GM19372 (cell line): ENCODE measurements around the gene TNS1.

Experiments used
- ATAC-seq: cut with Tn5 transposase; IDR thresholded peaks from one replicate; pipeline ENCODE4 v1.9.1; 2021; ENCODE audit warnings: mild to moderate bottlenecking, low read depth, moderate library complexity; ENCODE audit not compliant: unreplicated experiment

The TNS1 gene

GRCh38 chr2:217919781-217920351 is 82.9 kb downstream of the TNS1 start:
- ATAC-seq = no peak

DNA sequence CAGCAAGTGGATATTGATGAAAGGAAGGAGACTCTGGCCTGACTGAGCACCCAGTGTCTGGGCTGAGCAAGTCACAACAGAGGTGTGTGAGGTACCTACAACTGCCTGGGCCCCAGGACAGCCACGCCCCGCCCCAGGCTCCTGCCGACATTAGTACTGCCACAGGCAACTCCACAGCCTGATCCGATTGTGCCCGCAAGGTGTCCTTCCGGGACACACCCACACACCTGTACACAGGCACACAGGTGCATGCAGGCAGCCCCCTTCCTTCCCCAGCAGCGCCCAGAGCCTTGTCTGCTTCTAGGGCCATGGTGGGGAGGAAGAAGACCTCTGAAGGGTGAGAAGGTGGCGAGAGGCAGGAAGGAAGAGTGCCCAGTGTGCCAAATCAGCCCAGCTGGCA is 83.6 kb downstream of the TNS1 start:
- ATAC-seq = no peak

DNA sequence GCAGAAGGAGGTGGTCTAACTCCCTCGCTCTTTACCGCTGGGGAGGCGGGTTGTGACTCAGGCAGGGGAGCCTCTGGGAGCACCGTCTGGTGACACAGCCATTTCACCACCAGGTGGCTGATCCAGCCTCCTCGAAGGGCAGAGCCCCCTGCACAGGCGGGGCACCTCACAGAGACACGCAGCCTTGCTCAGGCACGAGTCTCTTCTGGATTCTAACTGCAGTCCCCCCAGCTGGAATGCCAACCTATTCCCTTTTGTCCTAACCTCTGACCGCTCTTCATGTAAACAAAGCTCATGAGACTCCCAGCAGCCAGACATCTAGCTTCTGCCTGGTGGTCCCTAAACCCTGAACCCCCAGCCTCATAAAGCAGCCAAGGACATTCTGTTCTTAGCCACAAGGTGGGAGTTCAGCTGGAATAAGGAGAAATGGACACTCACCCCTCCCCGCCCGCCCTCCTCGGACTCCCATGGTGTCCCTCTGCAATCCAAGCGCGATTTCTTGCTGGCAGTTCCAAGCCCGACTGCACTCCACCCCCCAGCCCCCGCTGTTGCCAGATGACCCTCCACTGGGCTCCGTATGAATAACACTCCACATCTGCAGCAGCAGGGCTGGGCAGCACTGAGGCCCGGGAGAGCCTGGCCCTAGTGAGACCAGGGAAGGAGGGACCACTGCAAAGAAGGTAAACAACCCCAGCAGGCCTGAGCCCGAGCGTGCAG is 84.3 kb downstream of the TNS1 start:
- ATAC-seq = no peak

- ATAC-seq = no peak
These were observed 86.1 kb downstream of the TNS1 start for GRCh38 chr2:217916504-217917254.

DNA sequence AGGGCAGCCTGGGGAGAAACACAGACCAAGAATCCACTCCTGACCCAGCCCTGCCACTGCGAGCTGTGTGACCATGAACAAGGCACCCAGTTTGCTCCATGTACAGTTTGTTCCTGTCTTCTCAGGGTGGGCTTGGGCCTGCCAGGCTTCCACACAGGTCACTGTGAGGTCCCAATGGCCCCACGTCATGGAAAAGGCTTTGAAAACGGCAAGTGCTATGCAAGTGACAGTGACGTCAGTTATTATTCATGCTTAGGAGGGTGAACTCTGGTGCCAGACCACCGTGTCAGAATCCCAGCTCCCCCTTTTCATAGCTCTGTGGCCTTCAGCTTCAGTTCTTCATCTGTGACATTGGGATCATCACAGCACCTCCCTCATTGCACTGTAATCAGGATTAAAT is 87.1 kb downstream of the TNS1 start:
- ATAC-seq = no peak

DNA sequence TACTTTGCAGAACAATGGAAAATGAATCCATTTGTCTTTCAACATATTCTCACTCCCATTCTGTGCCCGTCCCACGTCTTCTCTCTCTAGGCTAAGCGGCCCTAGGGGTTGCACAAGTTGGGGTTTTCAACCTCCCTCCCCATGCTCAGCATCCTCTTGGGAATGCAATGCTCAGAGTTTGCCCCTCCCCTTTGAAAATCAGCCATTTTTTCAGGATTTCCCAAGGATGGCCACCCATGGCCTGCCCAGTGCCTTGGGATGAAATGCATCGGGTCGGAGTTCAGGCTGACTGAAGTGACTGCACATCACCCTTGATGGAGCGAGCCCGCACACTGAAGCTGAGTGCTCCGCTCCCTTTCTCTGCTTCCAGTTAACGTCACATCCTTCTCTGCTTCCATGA is 87.9 kb downstream of the TNS1 start:
- ATAC-seq = no peak

- no peak for ATAC-seq
These were observed 88.7 kb downstream of the TNS1 start for GRCh38 chr2:217914078-217914477.

DNA sequence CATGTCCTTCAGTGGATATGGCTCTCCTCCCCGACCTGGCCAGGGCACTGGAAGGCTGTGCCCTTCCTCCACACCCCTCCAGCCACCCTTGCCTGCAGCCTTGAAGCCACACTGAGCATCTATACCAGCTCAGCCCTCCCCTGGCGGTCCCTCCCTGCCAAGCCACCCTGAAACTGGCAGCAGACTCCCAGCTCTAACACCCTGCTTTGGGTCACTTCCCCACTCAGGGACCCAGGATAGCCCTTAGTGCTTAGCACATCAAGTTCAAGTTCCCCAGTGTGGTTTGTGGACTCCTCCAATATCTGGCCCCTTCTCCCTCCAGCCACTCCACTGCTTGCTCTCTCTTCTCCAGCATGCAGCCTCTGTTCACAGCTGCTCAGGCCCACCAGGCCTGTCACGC is 89.4 kb downstream of the TNS1 start:
- ATAC-seq = no peak

DNA sequence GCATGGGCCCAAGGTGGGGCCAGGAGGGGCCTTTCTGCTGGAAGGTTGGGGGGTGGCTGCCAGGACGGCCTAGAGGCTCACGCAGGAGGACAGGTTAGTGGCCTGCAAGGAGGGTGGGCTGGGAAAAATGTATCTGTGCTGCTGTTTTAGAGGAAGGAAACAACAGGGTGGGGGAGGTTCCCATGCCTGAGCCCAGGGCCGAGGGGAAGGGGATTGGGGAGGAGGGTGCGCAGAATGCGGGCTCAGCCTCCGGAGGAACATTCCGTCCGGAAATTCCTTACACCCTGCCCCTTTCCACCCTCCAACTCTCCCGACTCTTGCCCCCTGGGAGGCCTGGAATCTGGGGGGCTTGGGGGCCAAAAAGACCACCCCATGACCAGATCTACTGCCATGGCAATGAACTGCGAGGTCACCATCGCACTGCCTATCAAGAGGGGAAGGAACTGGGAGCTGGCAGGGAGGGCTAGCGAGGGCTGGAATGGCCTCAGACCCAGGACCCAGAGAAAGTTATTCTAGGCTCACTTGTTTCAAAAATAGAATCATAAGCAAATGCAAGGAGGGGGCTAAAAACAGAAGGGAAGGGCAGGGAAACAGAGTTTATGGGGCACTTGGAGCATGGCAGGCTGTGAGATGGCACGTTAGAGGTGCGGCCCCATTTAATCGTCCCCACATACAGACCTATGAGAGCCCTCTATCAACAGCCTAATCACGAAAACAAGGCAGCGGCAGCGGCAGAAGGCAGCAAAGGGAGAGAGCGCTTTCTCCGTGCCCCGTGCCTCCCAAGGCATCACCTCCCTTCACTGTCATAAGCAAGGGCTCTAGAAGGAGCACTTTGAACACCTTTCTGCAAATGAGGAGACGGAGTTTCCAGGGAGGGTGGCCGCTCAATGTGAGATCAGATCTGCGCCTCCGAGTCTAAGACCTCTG is 90.4 kb downstream of the TNS1 start:
- no peak for ATAC-seq

- no peak for ATAC-seq
These were observed 91.3 kb downstream of the TNS1 start for GRCh38 chr2:217911283-217912097.

DNA sequence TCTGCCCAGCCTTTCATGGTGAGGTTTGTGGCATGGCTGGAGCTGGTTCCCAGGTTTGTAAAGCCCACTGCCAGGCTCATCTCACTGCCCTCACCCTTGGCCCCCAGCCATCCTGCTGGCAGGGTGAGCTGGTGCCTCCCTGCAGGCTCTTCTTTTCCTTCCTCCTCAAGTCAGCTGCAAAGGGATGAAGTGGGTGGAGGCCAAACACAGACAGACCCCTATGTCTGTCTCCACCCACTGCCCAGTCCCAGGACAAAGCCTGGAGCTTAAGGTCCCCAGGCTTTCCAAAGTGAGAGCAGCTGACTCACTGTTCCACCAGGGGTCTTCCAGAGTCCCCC is 92.0 kb downstream of the TNS1 start:
- no peak for ATAC-seq

GRCh38 chr2:217909156-217909820 is 93.5 kb downstream of the TNS1 start:
- no peak for ATAC-seq

DNA sequence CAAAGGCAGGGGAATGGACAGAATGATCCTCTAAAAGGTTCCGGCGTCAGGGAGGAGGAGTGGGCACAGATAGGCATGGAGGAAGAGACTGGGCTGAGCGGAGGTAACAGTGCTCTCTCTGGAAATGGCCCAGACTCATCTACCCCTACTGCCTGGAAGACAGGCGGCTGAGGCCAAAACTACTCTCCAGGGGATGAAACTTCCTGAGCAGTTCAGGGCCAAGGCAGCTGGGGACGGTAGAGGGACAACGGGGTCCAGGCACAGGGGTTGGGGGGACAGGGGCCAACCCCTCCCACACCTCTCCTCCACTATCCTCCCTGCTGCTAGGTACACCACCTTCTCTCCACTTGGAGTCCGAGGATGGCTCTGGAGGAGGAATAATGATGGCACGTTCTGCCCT is 94.3 kb downstream of the TNS1 start:
- no peak for ATAC-seq

DNA sequence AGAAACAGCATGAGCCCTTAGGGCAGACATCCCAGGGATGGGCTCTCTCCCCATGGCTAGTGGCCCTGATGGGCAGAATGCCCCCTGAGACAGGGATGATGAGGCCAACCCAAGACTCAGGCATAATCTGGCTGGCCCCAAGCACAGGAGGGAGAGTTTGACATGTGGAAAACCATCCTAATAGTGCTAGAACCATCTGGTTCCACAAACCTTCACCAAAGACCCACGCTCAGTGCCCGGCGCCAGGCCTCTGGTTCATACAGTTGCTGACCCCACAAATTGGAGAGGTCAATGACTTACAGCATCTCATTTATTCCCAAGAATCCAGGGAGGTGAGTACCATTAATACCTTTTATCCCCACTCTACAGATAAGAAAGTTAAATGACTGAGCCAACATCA is 95.5 kb downstream of the TNS1 start:
- no peak for ATAC-seq

DNA sequence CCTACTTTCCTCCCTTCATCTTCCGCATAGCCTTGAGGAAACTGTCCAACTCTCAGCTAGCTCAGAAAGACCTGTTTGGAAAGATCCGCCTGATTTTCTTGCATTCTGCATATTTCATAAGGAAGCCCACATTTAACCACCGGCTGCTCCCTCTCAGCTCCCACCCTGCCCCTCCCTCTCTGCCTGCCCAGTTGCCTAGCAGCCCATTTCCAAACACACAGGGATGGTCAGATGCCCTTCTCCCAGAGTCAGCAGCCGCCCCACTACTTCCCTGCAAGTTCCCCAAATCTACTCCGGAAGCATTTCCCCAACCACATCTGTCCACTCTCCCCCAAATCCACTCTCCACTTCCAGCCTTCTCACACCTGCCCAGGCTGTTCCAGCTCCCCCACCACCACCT is 96.0 kb downstream of the TNS1 start:
- no peak for ATAC-seq

- ATAC-seq = no peak
These were observed 96.9 kb downstream of the TNS1 start for GRCh38 chr2:217905896-217906295.

GRCh38 chr2:217905395-217905794 is 97.4 kb downstream of the TNS1 start:
- no peak for ATAC-seq

DNA sequence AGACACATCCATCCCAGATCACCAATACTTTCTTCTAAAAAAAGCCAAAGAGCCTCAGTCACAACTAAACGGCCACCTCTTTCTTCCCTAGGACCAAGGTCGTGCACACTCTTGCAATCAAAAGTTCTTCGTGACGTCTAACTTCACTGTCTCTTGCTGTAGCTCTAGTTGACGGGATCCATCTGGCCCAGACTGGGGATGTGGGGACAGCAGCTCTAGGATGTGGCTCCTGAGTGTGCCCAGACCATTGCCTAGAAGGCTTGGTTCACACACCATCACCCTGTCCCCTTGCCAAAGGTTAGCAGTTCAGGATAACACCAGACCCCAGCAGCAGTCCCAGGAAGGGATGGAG is 98.2 kb downstream of the TNS1 start:
- no peak for ATAC-seq

GRCh38 chr2:217903859-217904613 is 98.8 kb downstream of the TNS1 start:
- ATAC-seq = no peak
